Glutamatergic neuron (in vitro differentiated cells): ENCODE results near the gene RASGRP2. TPM values are rescaled to one million over a fixed set of nuclear protein-coding genes. Genes with fewer than 3 reads are reported as not detected.

Experiments used
- DNase-seq: peaks from one replicate; pipeline ENCODE4 v3.0.0; 2022
- H3K27ac Mint-ChIP-seq: one replicate; pipeline ENCODE4 v1.8.0; 2020; ENCODE audit warnings: mild to moderate bottlenecking, mixed read lengths, inconsistent platforms; ENCODE audit not compliant: unreplicated experiment
- H3K27me3 Mint-ChIP-seq: one replicate; pipeline ENCODE4 v1.8.0; 2020; ENCODE audit warnings: mild to moderate bottlenecking, moderate library complexity, mixed read lengths, inconsistent platforms; ENCODE audit not compliant: unreplicated experiment
- H3K36me3 Mint-ChIP-seq: one replicate; pipeline ENCODE4 v1.8.0; 2020; ENCODE audit warnings: mild to moderate bottlenecking, mixed read lengths, inconsistent platforms; ENCODE audit not compliant: unreplicated experiment
- H3K4me1 Mint-ChIP-seq: one replicate; pipeline ENCODE4 v1.8.0; 2020; ENCODE audit warnings: mild to moderate bottlenecking, low read depth, mixed read lengths, inconsistent platforms; ENCODE audit not compliant: unreplicated experiment
- H3K4me3 Mint-ChIP-seq: one replicate; pipeline ENCODE4 v1.8.0; 2020; ENCODE audit warnings: mild to moderate bottlenecking, mixed read lengths, inconsistent platforms; ENCODE audit not compliant: unreplicated experiment
- H3K9me3 Mint-ChIP-seq: one replicate; pipeline ENCODE4 v1.8.0; 2020; ENCODE audit warnings: mild to moderate bottlenecking, moderate library complexity, mixed read lengths, inconsistent platforms; ENCODE audit not compliant: unreplicated experiment
- CTCF ChIP-seq: fragments of 200-600 bp; sonication (generic); IDR thresholded peaks from one replicate; pipeline ENCODE4 v1.5.0; 2021; ENCODE audit not compliant: partially characterized antibody, unreplicated experiment
- total RNA-seq: library from RNA; stranded (reverse); fragmentation: NEBNext Ultra II Directional; extraction: Animal tissue kit (Norgen Biotek cat#: 25700); gene quantifications from one replicate; pipeline ENCODE4 v1.2.1, GENCODE V29; 2021; ENCODE audit not compliant: unreplicated experiment

RASGRP2 gene
- total RNA-seq, 1 donor from 2014 or later, result 2.9 TPM

- Mint-ChIP-seq H3K9me3 (peaks cover 4% of the 10 kb centered on the region), H3K4me1 (peaks cover 2% of the 10 kb centered on the region), H3K36me3 (peaks cover 3% of the 10 kb centered on the region), H3K4me3 (peak overlapping the region; percentile 49), H3K27ac (peak overlapping the region; percentile 72), H3K27me3 (peaks cover 12% of the 10 kb centered on the region)
- DNase-seq, result no peak
- TF ChIP-seq CTCF, result no peak
These were observed 8.4 kb upstream of the RASGRP2 start for GRCh38 chr11:64752175-64752970.

GRCh38 chr11:64751580-64751979 is 7.6 kb upstream of the RASGRP2 start:
- Mint-ChIP-seq H3K36me3 (peaks cover 3% of the 10 kb centered on the region), H3K27me3 (peaks cover 12% of the 10 kb centered on the region), H3K4me3 (no peak overlapping the region), H3K27ac (no peak overlapping the region), H3K4me1 (peaks cover 2% of the 10 kb centered on the region), H3K9me3 (peaks cover 4% of the 10 kb centered on the region)
- DNase-seq, result no peak
- no peak for TF ChIP-seq CTCF

- no peak for TF ChIP-seq CTCF
- no peak overlapping the region for H3K4me3 Mint-ChIP-seq
- H3K9me3 Mint-ChIP-seq, result peaks cover 4% of the 10 kb centered on the region
- H3K27ac Mint-ChIP-seq, result no peak overlapping the region
- H3K27me3 Mint-ChIP-seq, result peaks cover 12% of the 10 kb centered on the region
- peaks cover 2% of the 10 kb centered on the region for H3K4me1 Mint-ChIP-seq
- DNase-seq, result no peak
- peaks cover 3% of the 10 kb centered on the region for H3K36me3 Mint-ChIP-seq
These were observed 7.2 kb upstream of the RASGRP2 start for GRCh38 chr11:64751136-64751535.

- no peak for TF ChIP-seq CTCF
- peaks cover 4% of the 10 kb centered on the region for H3K9me3 Mint-ChIP-seq
- H3K27ac Mint-ChIP-seq, result no peak overlapping the region
- no peak for DNase-seq
- no peak overlapping the region for H3K4me3 Mint-ChIP-seq
- peaks cover 3% of the 10 kb centered on the region for H3K36me3 Mint-ChIP-seq
- peaks cover 12% of the 10 kb centered on the region for H3K27me3 Mint-ChIP-seq
- peaks cover 2% of the 10 kb centered on the region for H3K4me1 Mint-ChIP-seq
These were observed 6.6 kb upstream of the RASGRP2 start for GRCh38 chr11:64750361-64751054.
